H1 (cell line): ENCODE measurements around the gene ETNK1. TPM values are rescaled to one million over a fixed set of nuclear protein-coding genes. Genes with fewer than 3 reads are reported as not detected.

ENCODE experiments used
- CTCF ChIA-PET: fragments of 300-600 bp; sonication (Branson Sonifier 250); formaldehyde crosslinking; loops from one replicate; lab custom pipeline; 2021; ENCODE audit not compliant: partially characterized antibody; lab: Charles Lee
- POLR2A ChIA-PET: fragments of 300-600 bp; sonication (Branson Sonifier 250); formaldehyde crosslinking; loops from one replicate; lab custom pipeline; 2021; ENCODE audit warnings: inconsistent platforms; ENCODE audit not compliant: partially characterized antibody; lab: Charles Lee
- DNase-seq, 2 experiments: peaks; one replicate each; pipeline versions ENCODE4 v3.0.0 to v3.0.0-alpha.2; 2010 to 2022; ENCODE audit warnings: low spot score in 2 of 2, low read depth in 1 of 2, mixed read lengths in 1 of 2
- FAIRE-seq: peaks from 2 replicates; lab custom pipeline; 2011; peaks lifted over from hg19 to GRCh38; lab: Jason Lieb, UNC
- H2AFZ ChIP-seq: 2 replicates; pipeline ENCODE4 v1.8.1; 2012; ENCODE audit warnings: low read length, inconsistent platforms
- H2AK5ac ChIP-seq: 2 replicates; pipeline ENCODE4 v1.6.1; 2013; ENCODE audit warnings: low read depth, low read length
- H2BK120ac ChIP-seq: replicated peaks from 2 replicates; pipeline ENCODE3; 2013; ENCODE audit warnings: low read depth, low read length, inconsistent platforms
- H2BK12ac ChIP-seq: 2 replicates; pipeline ENCODE4 v1.6.1; 2013; ENCODE audit warnings: low read depth, low read length
- H2BK15ac ChIP-seq: 2 replicates; pipeline ENCODE4 v1.6.1; 2013; ENCODE audit warnings: low read length
- H2BK20ac ChIP-seq: 2 replicates; pipeline ENCODE4 v1.6.1; 2013; ENCODE audit warnings: low read length
- H2BK5ac ChIP-seq: 2 replicates; pipeline ENCODE4 v1.6.1; 2013; ENCODE audit warnings: low read depth, low read length
- H3K14ac ChIP-seq: 2 replicates; pipeline ENCODE4 v1.6.1; 2013; ENCODE audit warnings: inconsistent platforms; ENCODE audit not compliant: insufficient read length
- H3K18ac ChIP-seq: 2 replicates; pipeline ENCODE4 v1.6.1; 2013; ENCODE audit warnings: low read length; ENCODE audit errors: extremely low read depth
- H3K23ac ChIP-seq: 2 replicates; pipeline ENCODE4 v1.6.1; 2013; ENCODE audit warnings: inconsistent platforms; ENCODE audit not compliant: insufficient read length
- H3K23me2 ChIP-seq: 2 replicates; pipeline ENCODE4 v1.6.1; 2013; ENCODE audit warnings: low read depth, low read length
- H3K27ac ChIP-seq: 2 replicates; pipeline ENCODE4 v1.6.1; 2011; ENCODE audit warnings: low read depth, low read length, inconsistent platforms
- H3K27me3 ChIP-seq, 4 experiments: replicated peaks in 1 of 4; 1 replicate in 1 of 4; 2 replicates in 3 of 4; pipeline versions ENCODE4 v1.6.1 to v1.8.1; 2011 to 2013; ENCODE audit warnings: low read length in 3 of 4, mild to moderate bottlenecking in 3 of 4, inconsistent platforms in 2 of 4, mixed read lengths in 2 of 4, moderate library complexity in 1 of 4; ENCODE audit not compliant: control insufficient read depth in 3 of 4, insufficient read depth in 3 of 4; ENCODE audit errors: extremely low read depth in 1 of 4
- H3K36me3 ChIP-seq, 4 experiments: 2 replicates each; pipeline versions ENCODE4 v1.6.1 to v1.8.1; 2011 to 2013; ENCODE audit warnings: mild to moderate bottlenecking in 4 of 4, low read length in 3 of 4, moderate library complexity in 2 of 4, control low read depth in 1 of 4, inconsistent platforms in 1 of 4; ENCODE audit not compliant: insufficient read depth in 4 of 4, control insufficient read depth in 2 of 4
- H3K4ac ChIP-seq: replicated peaks from 2 replicates; pipeline ENCODE3; 2013; ENCODE audit warnings: low read length, low read depth, mixed read lengths, inconsistent platforms; ENCODE audit not compliant: insufficient read length
- H3K4me1 ChIP-seq, 4 experiments: replicated peaks in 1 of 4; 1 replicate in 1 of 4; 2 replicates in 3 of 4; pipeline versions ENCODE4 v1.6.1 to v1.8.1; 2011 to 2013; ENCODE audit warnings: low read length in 3 of 4, inconsistent platforms in 2 of 4, mixed read lengths in 1 of 4; ENCODE audit not compliant: insufficient read depth in 4 of 4, control insufficient read depth in 3 of 4
- H3K4me2 ChIP-seq, 2 experiments: 2 replicates each; pipeline versions ENCODE4 v1.6.1 to v1.8.1; 2011 to 2013; ENCODE audit warnings: low read depth in 2 of 2, low read length in 2 of 2, control low read depth in 1 of 2, inconsistent platforms in 1 of 2, mild to moderate bottlenecking in 1 of 2; ENCODE audit not compliant: insufficient read depth in 1 of 2
- H3K4me3 ChIP-seq, 4 experiments: fragments of 200-600, 300-600 bp in 1 of 4; sonication (generic), shearing (Covaris generic), sonication (Bioruptor Twin) in 1 of 4; 2 replicates each; pipeline versions ENCODE4 v1.5.1 to v1.8.1; 2011 to 2016; ENCODE audit warnings: low read length in 4 of 4, low read depth in 3 of 4, control low read depth in 2 of 4, inconsistent platforms in 2 of 4, mild to moderate bottlenecking in 2 of 4, mixed read lengths in 1 of 4, moderate library complexity in 1 of 4; ENCODE audit not compliant: insufficient read depth in 2 of 4; ENCODE audit errors: extremely low read depth in 1 of 4
- H3K56ac ChIP-seq: replicated peaks from 2 replicates; pipeline ENCODE3; 2013; ENCODE audit warnings: low read depth, mild to moderate bottlenecking, mixed read lengths, low read length, inconsistent platforms; ENCODE audit not compliant: insufficient read length
- H3K79me1 ChIP-seq: 2 replicates; pipeline ENCODE4 v1.6.1; 2013; ENCODE audit warnings: low read depth, low read length, control low read depth
- H3K79me2 ChIP-seq, 2 experiments: 2 replicates each; pipeline versions ENCODE4 v1.6.1 to v1.8.1; 2012 to 2013; ENCODE audit warnings: low read length in 2 of 2, mild to moderate bottlenecking in 2 of 2, inconsistent platforms in 1 of 2; ENCODE audit not compliant: insufficient read depth in 2 of 2, control insufficient read depth in 1 of 2
- H3K9ac ChIP-seq, 4 experiments: replicated peaks in 1 of 4; 1 replicate in 1 of 4; 2 replicates in 3 of 4; pipeline versions ENCODE4 v1.6.1 to v1.8.1; 2011 to 2013; ENCODE audit warnings: low read depth in 3 of 4, low read length in 3 of 4, control low read depth in 2 of 4, mild to moderate bottlenecking in 2 of 4, moderate library complexity in 2 of 4, inconsistent platforms in 1 of 4; ENCODE audit errors: extremely low read depth in 1 of 4
- H3K9me3 ChIP-seq, 2 experiments: 2 replicates each; pipeline versions ENCODE4 v1.6.1 to v1.8.1; 2012 to 2013; ENCODE audit warnings: mild to moderate bottlenecking in 2 of 2, moderate library complexity in 2 of 2, control low read depth in 1 of 2, inconsistent platforms in 1 of 2, low read depth in 1 of 2, low read length in 1 of 2, mixed read lengths in 1 of 2; ENCODE audit not compliant: insufficient read depth in 2 of 2
- H4K20me1 ChIP-seq, 2 experiments: replicated peaks in 1 of 2; 2 replicates each; pipeline versions ENCODE3 to v1.8.1; 2011 to 2013; ENCODE audit warnings: inconsistent platforms in 2 of 2, low read length in 2 of 2, mild to moderate bottlenecking in 1 of 2; ENCODE audit not compliant: insufficient read depth in 2 of 2, control insufficient read depth in 1 of 2
- H4K5ac ChIP-seq: 2 replicates; pipeline ENCODE4 v1.6.1; 2013; ENCODE audit warnings: low read length, low read depth, mixed read lengths, inconsistent platforms; ENCODE audit not compliant: insufficient read length
- H4K8ac ChIP-seq: 2 replicates; pipeline ENCODE4 v1.8.0; 2013; ENCODE audit warnings: mild to moderate bottlenecking, moderate library complexity, low read length, inconsistent platforms; ENCODE audit not compliant: insufficient read depth; ENCODE audit errors: extremely low read depth
- H4K91ac ChIP-seq: replicated peaks from 2 replicates; pipeline ENCODE3; 2013; ENCODE audit warnings: low read length, mixed read lengths, inconsistent platforms; ENCODE audit not compliant: insufficient read length
- BACH1 ChIP-seq: IDR thresholded peaks from 2 replicates; pipeline ENCODE4 v1.6.1; 2012; ENCODE audit warnings: low read length, improper control_type of control experiment
- CBX8 ChIP-seq: fragments of 300-800, 300-1000 bp; sonication (generic); IDR thresholded peaks from 2 replicates; pipeline ENCODE4 v1.7.1; 2016; ENCODE audit warnings: low read depth, low read length, borderline replicate concordance
- CHD2 ChIP-seq: IDR thresholded peaks from 2 replicates; pipeline ENCODE4 v1.6.1; 2012; ENCODE audit warnings: low read length, improper control_type of control experiment
- EZH2 ChIP-seq: fragments of 200-600 bp; sonication (generic); IDR thresholded peaks from 2 replicates; pipeline ENCODE4 v1.7.1; 2012; ENCODE audit warnings: low read depth, mild to moderate bottlenecking, moderate library complexity, low read length, inconsistent platforms; ENCODE audit not compliant: severe bottlenecking
- JUND ChIP-seq: IDR thresholded peaks from 2 replicates; pipeline ENCODE4 v1.6.1; 2011; ENCODE audit warnings: mild to moderate bottlenecking, improper control_type of control experiment, low read length
- KDM5A ChIP-seq: fragments of 200-600 bp; IDR thresholded peaks from 2 replicates; pipeline ENCODE4 v1.7.1; 2012; ENCODE audit warnings: mild to moderate bottlenecking, low read length, inconsistent platforms, mixed read lengths
- POU5F1 ChIP-seq: IDR thresholded peaks from 2 replicates; pipeline ENCODE4 v1.6.1; 2011; ENCODE audit warnings: low read depth, mild to moderate bottlenecking, low read length, moderate library complexity
- RAD21 ChIP-seq, 2 experiments: IDR thresholded peaks in 1 of 2; conservative IDR thresholded peaks in 1 of 2; 2 replicates each; pipeline ENCODE4 v1.6.1; 2011; ENCODE audit warnings: low read depth in 2 of 2, low read length in 2 of 2, improper control_type of control experiment in 1 of 2, inconsistent platforms in 1 of 2, mild to moderate bottlenecking in 1 of 2, moderate library complexity in 1 of 2
- TAF7 ChIP-seq: optimal IDR thresholded peaks from 2 replicates; pipeline ENCODE3; 2011; ENCODE audit warnings: low read depth, mild to moderate bottlenecking, inconsistent platforms, low read length, moderate library complexity, borderline replicate concordance
- ZNF274 ChIP-seq: IDR thresholded peaks from 2 replicates; pipeline ENCODE4 v1.7.0; 2012; ENCODE audit warnings: low read length, borderline replicate concordance; ENCODE audit errors: extremely low read depth
- WGBS, 2 experiments: shearing (Covaris generic) in 1 of 2; methylation state at CpG; one replicate each; pipeline versions ENCODE4 v1.1.6 to v1.1.7; 2013 to 2015; ENCODE audit warnings: low lambda C conversion rate in 2 of 2, mixed read lengths in 2 of 2, inconsistent platforms in 1 of 2, low coverage in 1 of 2, missing lambda C conversion rate in 1 of 2; ENCODE audit not compliant: insufficient replicate concordance in 2 of 2, insufficient coverage in 1 of 2, insufficient read length in 1 of 2; ENCODE audit errors: extremely low coverage in 1 of 2, missing lambda C conversion rate in 1 of 2; 5-methylcytosine and 5-hydroxymethylcytosine counted together
- polyA plus RNA-seq, 7 experiments: library from polyadenylated mRNA; depleted of rRNA in 3 of 7; stranded (reverse) in 5 of 7; unstranded in 2 of 7; fragments of >200 nt in 5 of 7; fragments of 200-250 nt in 2 of 7; gene quantifications; 1 replicate in 5 of 7; 2 replicates in 1 of 7; 4 replicates in 1 of 7; pipeline versions ENCODE4 v1.2.1 to v1.2.3, GENCODE V29; 2011 to 2013; ENCODE audit warnings: missing spikeins in 2 of 7, mixed read lengths in 2 of 7
- total RNA-seq: library from RNA; stranded (reverse); fragmentation: NEBNext Ultra II Directional; extraction: Animal tissue kit (Norgen Biotek cat#: 25700); gene quantifications from 2 replicates; pipeline ENCODE4 v1.2.1, GENCODE V29; 2021
- TF ChIP-seq, protein P1 (sequence below): IDR thresholded peaks from 2 replicates; pipeline ENCODE4 v1.6.1; 2011; ENCODE audit warnings: low read depth, mild to moderate bottlenecking, low read length; ENCODE audit not compliant: insufficient read depth

Gene ETNK1
- total and polyA plus RNA-seq, 2 of the 8 experiments (the other 6 are each of a cell fraction or from before 2014, with no cell fraction given), result 11.6 to 82.7 TPM

DNA sequence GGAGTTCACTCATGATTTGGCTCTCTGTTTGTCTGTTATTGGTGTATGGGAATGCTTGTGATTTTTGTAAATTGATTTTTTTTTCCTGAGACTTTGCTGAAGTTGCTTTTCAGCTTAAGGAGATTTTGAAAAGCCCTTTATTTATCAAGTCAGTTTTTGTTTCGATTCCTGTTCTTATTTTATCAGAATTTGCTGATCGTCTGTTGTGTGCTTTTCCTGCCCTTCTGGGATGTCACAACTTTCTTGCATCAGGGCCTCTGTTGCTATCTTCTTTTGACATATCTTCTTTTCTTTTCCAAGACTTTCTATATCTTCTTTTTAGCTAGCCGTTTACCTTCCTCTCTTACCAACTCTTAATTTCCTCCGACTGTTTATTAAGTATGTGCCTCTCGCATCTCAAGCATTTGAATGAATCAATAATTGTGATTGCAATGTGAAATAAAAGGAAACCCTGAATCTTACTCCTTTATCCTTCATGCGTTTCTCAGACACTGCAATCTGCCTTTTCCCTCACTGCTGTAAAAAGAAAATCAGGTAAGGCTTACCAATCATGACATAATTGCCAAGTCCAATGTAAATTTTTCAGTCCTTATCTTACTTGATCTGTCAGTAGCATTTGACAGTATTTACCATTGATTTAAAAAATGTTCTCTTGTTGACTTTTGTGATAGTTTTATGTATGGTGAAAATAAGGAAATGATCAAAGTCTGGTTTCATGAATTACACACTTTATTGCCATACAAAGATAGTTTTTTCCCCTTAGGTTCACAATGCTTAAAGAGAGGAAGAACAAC, 53.0 kb downstream of the ETNK1 start:
- FAIRE-seq (no peak), DNase-seq (no peak)
- 93 to 100% methylated on average over 1 to 6 of the region's 6 CpGs for WGBS, 2 experiments
- no peak overlapping the region for H4K8ac ChIP-seq
- H4K91ac ChIP-seq, result no peak overlapping the region
- no peaks in the 10 kb centered on the region for H3K27me3 ChIP-seq
- H3K79me2 ChIP-seq, result no peaks in the 10 kb centered on the region
- no peak overlapping the region for H2BK12ac ChIP-seq
- no peaks in the 10 kb centered on the region for H4K20me1 ChIP-seq
- no peak overlapping the region for H3K18ac ChIP-seq
- H3K56ac ChIP-seq, result no peak overlapping the region
- peaks cover 2 to 51% (median 19%) of the 10 kb centered on the region in 4 experiments; a peak in 6 of 8 replicates for H3K36me3 ChIP-seq
- H3K4me1 ChIP-seq, result no peaks in the 10 kb centered on the region
- no peak overlapping the region for H2BK15ac ChIP-seq
- H3K4ac ChIP-seq, result no peak overlapping the region
- no peak overlapping the region for H3K4me2 ChIP-seq
- H2BK120ac ChIP-seq, result no peak overlapping the region
- TF ChIP-seq RAD21 (IDR thresholded peaks at IDR 0.05 in 1 of 2, conservative IDR thresholded peaks at IDR 0.05 in 1 of 2; ENCODE audit: low read depth in 2 of 2, low read length in 2 of 2) (no peak), CBX8 (no peak), ZNF274 (no peak), KDM5A (no peak), TAF7 (no peak), CHD2 (no peak), JUND (no peak), POU5F1 (no peak), EZH2 (no peak), BACH1 (no peak)
- TF ChIP-seq, protein P1, sequence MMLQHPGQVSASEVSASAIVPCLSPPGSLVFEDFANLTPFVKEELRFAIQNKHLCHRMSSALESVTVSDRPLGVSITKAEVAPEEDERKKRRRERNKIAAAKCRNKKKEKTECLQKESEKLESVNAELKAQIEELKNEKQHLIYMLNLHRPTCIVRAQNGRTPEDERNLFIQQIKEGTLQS, result no peak
- H2AK5ac ChIP-seq, result no peak overlapping the region
- ChIA-PET CTCF (interaction anchor here (0.6 kb wide), 1 partner anchor 198 kb away, joined by 3 read pairs; no protein-coding TSS in a partner anchor), POLR2A (no interaction called here)
- no peak overlapping the region for H4K5ac ChIP-seq
- H3K23ac ChIP-seq, result no peak overlapping the region
- H3K4me3 ChIP-seq, result no peak overlapping the region
- no peak overlapping the region for H3K14ac ChIP-seq
- no peaks in the 10 kb centered on the region for H3K9me3 ChIP-seq
- H3K27ac ChIP-seq, result no peak overlapping the region
- no peak overlapping the region for H2AFZ ChIP-seq
- no peak overlapping the region for H2BK5ac ChIP-seq
- H3K9ac ChIP-seq, result no peak overlapping the region
- H2BK20ac ChIP-seq, result no peak overlapping the region
- no peaks in the 10 kb centered on the region; the same call in 1 of the 2 replicates for H3K79me1 ChIP-seq
- H3K23me2 ChIP-seq, result no peaks in the 10 kb centered on the region
